Gastroesophageal sphincter (tissue), 4 donors: ENCODE results near the gene PCCB. TPM values are rescaled to one million over a fixed set of nuclear protein-coding genes. Genes with fewer than 3 reads are reported as not detected.

Experiments used
- ATAC-seq: fragments of 150-250 bp; one replicate; pipeline ENCODE4 v1.9.1; 2016; ENCODE audit warnings: mild to moderate bottlenecking, moderate library complexity
- H3K27ac ChIP-seq, 4 donors: fragments of 200-600 bp; sonication (generic) in 3 of 4; 1 replicate in 3 of 4; 2 replicates in 1 of 4; pipeline ENCODE4 v1.5.1; 2016 to 2019
- H3K27me3 ChIP-seq: fragments of 200-600 bp; sonication (generic); one replicate; pipeline ENCODE4 v1.5.1; 2019
- H3K36me3 ChIP-seq, 2 donors: fragments of 200-600 bp; sonication (generic); one replicate each; pipeline ENCODE4 v1.5.1; 2019; ENCODE audit warnings: control low read depth in 1 of 2
- H3K4me1 ChIP-seq, 3 donors: fragments of 200-600 bp; sonication (generic); 1 replicate in 2 of 3; 2 replicates in 1 of 3; pipeline ENCODE4 v1.5.1; 2016 to 2019; ENCODE audit warnings: control low read depth in 2 of 3
- H3K4me3 ChIP-seq, 2 donors: fragments of 200-600 bp; sonication (generic); one replicate each; pipeline ENCODE4 v1.5.1; 2019; ENCODE audit warnings: mild to moderate bottlenecking in 1 of 2, moderate library complexity in 1 of 2
- H3K9me3 ChIP-seq, 3 donors: fragments of 200-600 bp; sonication (generic); one replicate each; pipeline ENCODE4 v1.5.1; 2017 to 2019; ENCODE audit warnings: control low read depth in 2 of 3
- EP300 ChIP-seq: sonication (generic); formaldehyde crosslinking; IDR thresholded peaks from one replicate; pipeline ENCODE4 v1.6.1; 2017; ENCODE audit warnings: antibody characterized with exemption, mild to moderate bottlenecking
- POLR2A ChIP-seq, 2 donors: fragments of 450-650 bp; IDR thresholded peaks; one replicate each; pipeline ENCODE4 v1.6.1; 2017; ENCODE audit warnings: antibody characterized with exemption in 2 of 2, mild to moderate bottlenecking in 2 of 2, moderate library complexity in 1 of 2
- POLR2AphosphoS5 ChIP-seq: sonication (generic); formaldehyde crosslinking; IDR thresholded peaks from one replicate; pipeline ENCODE4 v1.6.1; 2017; ENCODE audit warnings: antibody characterized with exemption
- WGBS, 2 donors: methylation state at CpG; one replicate each; pipeline ENCODE4 v1.1.5; 2018; ENCODE audit warnings: low coverage in 1 of 2; 5-methylcytosine and 5-hydroxymethylcytosine counted together
- total RNA-seq, 4 donors: library from RNA; depleted of rRNA; stranded (reverse); fragments of >200 nt; gene quantifications; one replicate each; pipeline ENCODE4 v1.1.0, GENCODE V29; 2016
- TF ChIP-seq, protein P1 (sequence below), 4 experiments: fragments of 200-600 bp in 2 of 4; fragments of 450-650 bp in 2 of 4; sonication (generic) in 1 of 4; IDR thresholded peaks; one replicate each; pipeline ENCODE4 v1.5.1; 2017 to 2019; ENCODE audit warnings: antibody characterized with exemption in 4 of 4, mild to moderate bottlenecking in 2 of 4, moderate library complexity in 2 of 4

PCCB gene
- total RNA-seq, 4 donors from 2014 or later: 23.7 to 42.8 (median 31.3) TPM

DNA sequence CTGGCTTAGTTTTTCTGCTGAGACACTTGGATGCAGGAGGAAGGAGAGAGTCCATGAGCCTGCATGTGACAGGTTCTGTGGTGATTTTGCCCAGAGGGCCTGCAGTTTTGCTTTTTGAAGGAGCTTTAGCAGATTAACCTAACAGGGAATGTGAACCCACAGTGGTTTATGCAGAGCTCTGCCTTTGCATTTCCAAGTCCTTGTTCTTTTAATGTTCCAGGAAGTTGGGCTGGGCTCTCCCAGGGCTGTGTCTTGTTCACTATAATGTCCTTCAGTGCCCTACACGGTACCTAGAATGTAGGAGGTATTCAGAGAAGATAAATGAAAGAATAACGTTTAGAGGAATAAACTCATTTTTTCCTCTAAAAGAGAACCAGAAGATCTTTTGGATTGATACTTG, 50.3 kb downstream of the PCCB start:
- Histone ChIP-seq H3K9me3 (no peaks in the 10 kb centered on the region), H3K27me3 (no peaks in the 10 kb centered on the region), H3K4me3 (no peak overlapping the region), H3K36me3 (peaks cover 0 to 56% of the 10 kb centered on the region in 2 donors), H3K4me1 (no peaks in the 10 kb centered on the region), H3K27ac (no peak overlapping the region)
- WGBS, 2 donors: 82 to 84% methylated on average over 2 of the region's 2 CpGs
- TF ChIP-seq EP300: no peak
- no peak for TF ChIP-seq POLR2AphosphoS5
- TF ChIP-seq, protein P1, sequence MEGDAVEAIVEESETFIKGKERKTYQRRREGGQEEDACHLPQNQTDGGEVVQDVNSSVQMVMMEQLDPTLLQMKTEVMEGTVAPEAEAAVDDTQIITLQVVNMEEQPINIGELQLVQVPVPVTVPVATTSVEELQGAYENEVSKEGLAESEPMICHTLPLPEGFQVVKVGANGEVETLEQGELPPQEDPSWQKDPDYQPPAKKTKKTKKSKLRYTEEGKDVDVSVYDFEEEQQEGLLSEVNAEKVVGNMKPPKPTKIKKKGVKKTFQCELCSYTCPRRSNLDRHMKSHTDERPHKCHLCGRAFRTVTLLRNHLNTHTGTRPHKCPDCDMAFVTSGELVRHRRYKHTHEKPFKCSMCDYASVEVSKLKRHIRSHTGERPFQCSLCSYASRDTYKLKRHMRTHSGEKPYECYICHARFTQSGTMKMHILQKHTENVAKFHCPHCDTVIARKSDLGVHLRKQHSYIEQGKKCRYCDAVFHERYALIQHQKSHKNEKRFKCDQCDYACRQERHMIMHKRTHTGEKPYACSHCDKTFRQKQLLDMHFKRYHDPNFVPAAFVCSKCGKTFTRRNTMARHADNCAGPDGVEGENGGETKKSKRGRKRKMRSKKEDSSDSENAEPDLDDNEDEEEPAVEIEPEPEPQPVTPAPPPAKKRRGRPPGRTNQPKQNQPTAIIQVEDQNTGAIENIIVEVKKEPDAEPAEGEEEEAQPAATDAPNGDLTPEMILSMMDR (IDR thresholded peaks at IDR 0.05): no peak
- no peak for TF ChIP-seq POLR2A (IDR thresholded peaks at IDR 0.05)
- ATAC-seq: no peak

DNA sequence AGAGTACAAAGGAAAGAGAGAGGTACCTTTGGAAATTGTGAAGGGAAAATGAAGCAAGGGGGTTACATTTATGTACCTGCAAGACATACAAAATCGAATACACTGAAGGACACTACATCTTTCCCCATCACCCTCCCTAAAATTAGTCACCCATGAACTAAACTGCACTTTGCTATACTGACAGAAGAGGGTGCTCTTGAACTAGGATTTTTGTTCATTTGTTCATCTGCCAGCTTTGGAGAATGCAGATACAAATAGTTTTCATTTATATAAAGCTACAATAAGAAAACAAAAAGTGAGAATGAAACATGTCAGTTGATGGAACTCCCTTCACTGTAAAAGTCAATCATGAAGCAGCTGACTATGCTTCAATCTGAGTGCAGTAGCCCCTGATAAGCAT, 55.7 kb downstream of the PCCB start:
- H3K9me3 ChIP-seq: no peaks in the 10 kb centered on the region
- peaks cover 0 to 22% of the 10 kb centered on the region in 2 donors for H3K36me3 ChIP-seq
- H3K27me3 ChIP-seq: no peaks in the 10 kb centered on the region
- 45% methylated on average over 1 of the region's 1 CpG; no CpG with 5 or more reads in 1 of the 2 donors for WGBS, 2 donors
- no peak for ATAC-seq
- TF ChIP-seq POLR2A (IDR thresholded peaks at IDR 0.05): no peak
- TF ChIP-seq, protein P1 (IDR thresholded peaks at IDR 0.05): no peak
- TF ChIP-seq POLR2AphosphoS5: no peak
- TF ChIP-seq EP300: no peak
- H3K27ac ChIP-seq: no peak overlapping the region
- no peak overlapping the region for H3K4me3 ChIP-seq
- H3K4me1 ChIP-seq: no peaks in the 10 kb centered on the region

DNA sequence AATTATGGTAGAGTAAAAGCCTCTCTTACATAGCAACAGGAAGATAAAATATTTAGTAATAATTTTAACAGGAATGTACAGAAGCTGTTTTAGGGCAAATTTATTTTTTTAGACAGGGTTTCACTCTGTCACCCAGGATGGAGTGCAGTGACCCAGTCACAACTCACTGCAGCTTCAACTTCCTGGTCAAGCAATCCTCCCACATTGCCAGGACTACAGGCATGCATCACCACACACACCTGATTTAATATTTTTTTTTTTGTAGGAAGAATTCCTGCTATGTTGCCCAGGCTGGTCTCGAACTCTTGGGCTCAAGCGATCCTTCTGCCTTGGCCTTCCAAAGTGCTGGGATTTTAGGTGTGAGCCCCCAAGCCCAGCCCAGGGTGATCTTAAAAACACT, 61.1 kb downstream of the PCCB start:
- Histone ChIP-seq H3K9me3 (no peaks in the 10 kb centered on the region), H3K4me1 (no peaks in the 10 kb centered on the region), H3K36me3 (peaks cover 0 to 54% of the 10 kb centered on the region in 2 donors), H3K27me3 (no peaks in the 10 kb centered on the region), H3K4me3 (no peak overlapping the region), H3K27ac (no peak overlapping the region)
- WGBS, 2 donors: no CpG with 5 or more reads among the region's 2 CpGs
- no peak for TF ChIP-seq EP300
- TF ChIP-seq POLR2AphosphoS5: no peak
- no peak for TF ChIP-seq POLR2A (IDR thresholded peaks at IDR 0.05)
- TF ChIP-seq, protein P1 (IDR thresholded peaks at IDR 0.05): no peak
- no peak for ATAC-seq

DNA sequence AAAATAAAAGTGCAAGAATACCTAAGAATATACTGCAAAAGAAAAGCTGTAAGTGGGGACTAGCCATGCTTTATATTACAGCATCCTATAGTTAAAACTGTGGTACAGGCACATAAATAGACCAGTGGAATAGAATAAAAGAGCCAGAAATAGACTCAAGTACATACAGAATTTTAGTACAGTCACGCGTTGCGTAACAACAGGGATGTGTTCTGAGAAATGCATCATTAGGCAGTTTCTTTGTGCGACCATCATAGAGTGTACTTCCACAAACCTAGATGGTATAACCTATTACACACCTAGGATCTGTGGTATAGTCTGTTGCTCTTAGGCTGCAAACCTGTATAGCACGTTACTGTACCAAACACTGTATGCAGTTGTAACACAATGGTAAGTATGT, 61.8 kb downstream of the PCCB start:
- Histone ChIP-seq H3K4me1 (no peaks in the 10 kb centered on the region), H3K27me3 (no peaks in the 10 kb centered on the region), H3K36me3 (peaks cover 0 to 54% of the 10 kb centered on the region in 2 donors), H3K9me3 (no peaks in the 10 kb centered on the region), H3K27ac (no peak overlapping the region), H3K4me3 (no peak overlapping the region)
- TF ChIP-seq, protein P1 (IDR thresholded peaks at IDR 0.05): no peak
- TF ChIP-seq POLR2AphosphoS5 (no peak), POLR2A (IDR thresholded peaks at IDR 0.05) (no peak), EP300 (no peak)
- WGBS, 2 donors: 90 to 98% methylated on average over 4 to 5 of the region's 5 CpGs
- ATAC-seq: no peak

DNA sequence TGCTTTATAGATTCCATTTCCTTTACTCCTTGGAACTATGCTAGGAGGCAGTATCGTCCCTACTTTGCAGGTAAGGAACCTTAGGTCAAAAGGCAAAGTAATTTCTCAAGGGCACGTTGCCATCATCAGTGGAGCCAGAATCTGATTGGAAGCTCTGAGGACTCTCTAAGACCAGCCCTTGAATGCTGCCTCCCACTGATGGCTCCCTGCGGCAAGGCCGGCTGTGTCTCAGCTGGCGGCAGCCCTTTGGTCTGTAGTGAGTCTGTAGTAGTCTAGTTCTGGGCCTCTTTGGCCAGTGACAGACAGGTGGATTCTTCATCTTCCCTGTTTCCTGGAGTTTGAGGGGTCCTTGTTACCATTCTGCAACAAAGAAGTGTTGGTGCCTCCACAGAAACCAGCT, 76.2 kb downstream of the PCCB start:
- Histone ChIP-seq H3K27me3 (no peaks in the 10 kb centered on the region), H3K36me3 (peaks cover 0 to 85% of the 10 kb centered on the region in 2 donors), H3K4me1 (no peaks in the 10 kb centered on the region), H3K27ac (no peak overlapping the region), H3K4me3 (no peak overlapping the region), H3K9me3 (peaks cover 0 to 24% (median 0%) of the 10 kb centered on the region in 3 donors)
- WGBS, 2 donors: 97% methylated on average over 5 of the region's 5 CpGs; no CpG with 5 or more reads in 1 of the 2 donors
- ATAC-seq: no peak
- TF ChIP-seq EP300 (no peak), POLR2AphosphoS5 (no peak), POLR2A (IDR thresholded peaks at IDR 0.05) (no peak)
- TF ChIP-seq, protein P1 (IDR thresholded peaks at IDR 0.05): no peak
